Measurements from ENCODE around the gene CCDC50.

- no peak for TF ChIP-seq CTCF (IDR thresholded peaks at IDR 0.05)
- no peak for TF ChIP-seq EP300 (IDR thresholded peaks at IDR 0.05)
- no peak for TF ChIP-seq POLR2AphosphoS5 (IDR thresholded peaks at IDR 0.05)
- no peak for TF ChIP-seq POLR2A (IDR thresholded peaks at IDR 0.05)
Observed at GRCh38 chr3:191382661-191383060, 53.5 kb downstream of the CCDC50 start.

Data from upper lobe of left lung (tissue), 4 donors.